H54 (cell line): ENCODE measurements around the gene EIF5A.
A peak's percentile ranks its signal among the peaks of the same experiment; 100 is the strongest.

ENCODE experiments used
- DNase-seq: peaks from one replicate; pipeline ENCODE4 v3.0.0; 2011; ENCODE audit warnings: low spot score, mixed read lengths; ENCODE audit not compliant: insufficient read length
- FAIRE-seq: peaks from 3 replicates; lab custom pipeline; 2011; peaks lifted over from hg19 to GRCh38; lab: Jason Lieb, UNC
- POLR2A ChIP-seq: IDR thresholded peaks from 2 replicates; pipeline ENCODE4 v1.6.1; 2011; ENCODE audit warnings: low read depth, mild to moderate bottlenecking, low read length

The EIF5A gene

GRCh38 chr17:7294614-7295153 lies 12.7 kb upstream of the EIF5A start, which contains the start of gene YBX2:
Gene YBX2, minus strand, starts transcription at chr17:7294639. Its CDS starts 139 bp downstream, at chr17:7294500.
- DNase-seq (no peak), FAIRE-seq (no peak)
- TF ChIP-seq POLR2A, result no peak

- FAIRE-seq (no peak), DNase-seq (no peak)
- TF ChIP-seq POLR2A, result no peak
Measured at GRCh38 chr17:7295230-7296180, 11.9 kb upstream of the EIF5A start.

DNA sequence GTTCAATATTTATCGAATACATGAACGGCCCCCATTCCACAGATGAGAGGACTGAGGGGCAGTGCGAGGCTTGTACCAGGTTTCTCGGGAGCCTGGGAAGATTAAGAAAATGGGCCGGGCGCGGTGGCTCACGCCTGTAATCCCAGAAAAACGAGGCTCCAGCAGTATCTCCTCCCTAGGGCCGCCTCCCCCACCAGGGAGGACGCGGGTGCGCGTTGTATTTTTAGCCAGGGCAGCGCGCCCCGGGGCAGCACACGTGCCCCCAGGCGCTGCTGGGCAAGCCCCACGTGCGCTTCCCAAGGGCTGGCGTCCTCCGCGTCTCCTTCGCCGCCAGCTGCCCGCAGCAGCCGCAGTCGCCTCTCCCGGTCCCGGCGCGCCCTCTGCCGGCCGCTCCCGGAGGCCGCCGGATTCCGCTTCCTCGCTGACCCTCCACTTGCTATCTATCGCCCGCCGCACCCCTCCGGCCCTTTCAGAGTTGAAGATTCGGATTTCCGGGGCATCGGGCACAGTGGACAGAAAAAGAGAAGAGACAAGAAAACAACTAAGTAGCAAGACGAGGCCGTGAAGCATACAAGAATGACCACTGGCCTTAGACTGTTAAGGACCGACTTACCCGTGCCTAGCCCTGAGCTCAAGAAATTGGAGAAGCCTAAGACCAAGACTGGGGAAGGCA lies 11.1 kb upstream of the EIF5A start:
- TF ChIP-seq POLR2A, result no peak
- DNase-seq (peak; percentile 94), FAIRE-seq (no peak)

DNA sequence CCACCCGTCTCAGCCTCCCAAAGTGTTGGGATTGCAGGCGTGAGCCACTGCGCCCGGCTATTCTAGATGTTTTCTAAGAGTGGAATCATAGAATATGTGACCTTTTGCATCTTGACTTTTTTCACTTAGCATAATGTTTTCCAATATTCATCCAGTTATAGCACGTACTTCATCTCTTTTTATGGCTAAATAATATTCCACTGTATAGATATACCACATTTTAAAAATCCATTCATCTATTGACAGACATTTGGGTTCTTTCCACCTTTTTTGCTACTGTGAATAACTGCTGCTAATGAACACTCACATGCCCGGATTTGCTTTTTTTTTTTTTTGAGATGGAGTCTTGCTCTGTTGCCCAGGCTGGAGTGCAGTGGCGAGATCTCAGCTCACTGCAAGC lies 3.2 kb upstream of the EIF5A start:
- DNase-seq, result no peak
- FAIRE-seq, result no peak
- no peak for TF ChIP-seq POLR2A

GRCh38 chr17:7307686-7308624 lies 527 bp downstream of the EIF5A start:
- TF ChIP-seq POLR2A, result no peak; the same call in 1 of the 2 replicates
- DNase-seq (no peak), FAIRE-seq (no peak)

- no peak for TF ChIP-seq POLR2A
- peak; percentile 77 for DNase-seq
- no peak for FAIRE-seq
Measured at GRCh38 chr17:7308625-7309433, 1.4 kb downstream of the EIF5A start.

GRCh38 chr17:7309628-7310027 lies 2.2 kb downstream of the EIF5A start:
- DNase-seq (no peak), FAIRE-seq (no peak)
- no peak for TF ChIP-seq POLR2A

DNA sequence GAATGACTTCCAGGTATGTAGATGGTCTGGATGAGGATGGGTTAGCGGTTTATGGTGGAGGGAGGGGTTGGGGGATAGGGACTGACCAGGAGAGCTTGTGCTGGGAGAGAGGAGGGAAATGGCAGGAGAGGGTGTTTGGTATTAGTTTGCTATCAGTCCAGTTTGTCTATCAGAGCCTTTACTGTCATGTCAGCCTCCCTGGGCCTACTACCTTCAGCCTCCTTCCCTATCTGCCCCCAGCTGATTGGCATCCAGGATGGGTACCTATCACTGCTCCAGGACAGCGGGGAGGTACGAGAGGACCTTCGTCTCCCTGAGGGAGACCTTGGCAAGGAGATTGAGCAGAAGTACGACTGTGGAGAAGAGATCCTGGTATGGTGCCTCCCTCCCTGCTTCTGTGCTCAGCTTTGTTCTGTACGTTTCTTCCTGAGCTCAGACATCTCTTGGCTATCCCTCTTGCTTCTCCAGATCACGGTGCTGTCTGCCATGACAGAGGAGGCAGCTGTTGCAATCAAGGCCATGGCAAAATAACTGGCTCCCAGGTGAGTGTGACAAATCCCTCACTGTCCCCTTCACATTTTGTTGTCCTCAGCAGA lies 3.8 kb downstream of the EIF5A start:
- no peak for TF ChIP-seq POLR2A
- DNase-seq, result no peak
- FAIRE-seq, result no peak

DNA sequence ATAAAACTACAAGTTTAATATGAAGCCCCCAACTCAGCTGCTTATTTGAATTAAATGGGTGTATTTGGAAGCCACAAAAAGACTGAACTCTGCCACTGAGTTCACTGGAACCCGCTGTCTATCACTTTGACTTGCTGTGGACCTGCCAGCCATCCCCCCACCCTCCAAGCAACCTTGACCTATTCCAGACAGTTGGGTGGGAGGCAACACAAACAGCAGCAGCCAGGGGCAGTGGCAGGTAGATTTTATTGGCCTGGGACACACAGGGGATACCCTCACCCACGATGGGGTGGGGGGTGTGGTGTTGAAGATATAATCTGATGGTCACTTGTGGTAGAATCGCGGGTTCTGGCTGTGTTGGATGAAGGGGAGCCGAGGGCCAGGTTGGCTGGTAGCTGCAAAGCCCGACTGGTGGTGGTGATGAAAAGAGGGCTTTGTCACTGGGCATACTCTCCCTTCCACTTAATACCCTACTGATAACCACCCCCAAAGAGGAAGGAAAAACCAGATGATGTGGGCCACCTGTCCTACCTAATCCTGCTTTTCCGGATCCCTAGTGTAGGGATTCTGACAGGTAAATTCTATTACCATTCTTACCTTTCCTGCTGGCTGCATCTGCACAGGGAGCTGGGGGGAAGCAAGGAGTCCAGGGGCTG lies 5.1 kb downstream of the EIF5A start:
- TF ChIP-seq POLR2A, result no peak
- FAIRE-seq (no peak), DNase-seq (no peak)

GRCh38 chr17:7313088-7313889 lies 5.9 kb downstream of the EIF5A start:
- DNase-seq (peak; percentile 57), FAIRE-seq (no peak)
- no peak for TF ChIP-seq POLR2A
